Loucy (cell line): Measurements from ENCODE around the gene COL6A5.
"Not testable (repeated sequence)": the region's sequence is repeated elsewhere in the genome, so short reads cannot be mapped to it uniquely, and the experiment has no call there.

Experiments used
- H2AFZ ChIP-seq: fragments of 200-600 bp; sonication (generic); 2 replicates; pipeline ENCODE4 v1.6.0; 2016; ENCODE audit warnings: antibody characterized with exemption, mild to moderate bottlenecking, low read length, moderate library complexity
- H3F3A ChIP-seq: fragments of 200-600 bp; 2 replicates; pipeline ENCODE4 v1.6.0; 2016; ENCODE audit warnings: antibody characterized with exemption, low read depth, mild to moderate bottlenecking
- H3K27me3 ChIP-seq: fragments of 200-600 bp; sonication (generic); 2 replicates; pipeline ENCODE4 v1.6.1; 2014; ENCODE audit warnings: low read length, mild to moderate bottlenecking; ENCODE audit not compliant: insufficient read depth, poor library complexity, severe bottlenecking
- H3K36me3 ChIP-seq: fragments of 200-600 bp; sonication (generic); 2 replicates; pipeline ENCODE4 v1.6.1; 2016; ENCODE audit warnings: low read length; ENCODE audit not compliant: insufficient read depth
- H3K4me1 ChIP-seq: fragments of 200-600 bp; sonication (generic); 2 replicates; pipeline ENCODE4 v1.5.1; 2014; ENCODE audit warnings: low read length, mild to moderate bottlenecking; ENCODE audit not compliant: insufficient read depth, poor library complexity, severe bottlenecking
- H3K4me2 ChIP-seq: fragments of 200-600 bp; sonication (generic); 2 replicates; pipeline ENCODE4 v1.6.0; 2014; ENCODE audit warnings: antibody characterized with exemption, low read length, low read depth, mild to moderate bottlenecking; ENCODE audit not compliant: poor library complexity, severe bottlenecking
- H3K4me3 ChIP-seq: fragments of 200-600 bp; sonication (generic); 2 replicates; pipeline ENCODE4 v1.5.1; 2014; ENCODE audit warnings: low read length, mild to moderate bottlenecking, mixed read lengths; ENCODE audit not compliant: poor library complexity, severe bottlenecking
- H3K79me2 ChIP-seq: fragments of 200-600 bp; sonication (generic); 2 replicates; pipeline ENCODE4 v1.6.1; 2014; ENCODE audit warnings: low read length; ENCODE audit not compliant: insufficient read depth
- H3K9ac ChIP-seq: fragments of 200-600 bp; sonication (generic); 2 replicates; pipeline ENCODE4 v1.6.0; 2014; ENCODE audit warnings: mild to moderate bottlenecking, low read depth, low read length, moderate library complexity; ENCODE audit not compliant: poor library complexity, severe bottlenecking
- H3K9me2 ChIP-seq: fragments of 200-600 bp; sonication (generic); replicated peaks from 2 replicates; pipeline ENCODE4 v1.6.1; 2016; ENCODE audit warnings: low read depth, low read length, mixed read lengths
- H3K9me3 ChIP-seq: fragments of 200-600 bp; sonication (generic); 2 replicates; pipeline ENCODE4 v1.6.1; 2014; ENCODE audit warnings: mild to moderate bottlenecking, antibody characterized with exemption, low read length, low read depth; ENCODE audit not compliant: insufficient read depth
- H4K20me1 ChIP-seq: fragments of 200-600 bp; sonication (generic); 2 replicates; pipeline ENCODE4 v1.6.0; 2014; ENCODE audit warnings: antibody characterized with exemption, low read length, mild to moderate bottlenecking; ENCODE audit not compliant: insufficient read depth, poor library complexity, severe bottlenecking
- EZH2phosphoT487 ChIP-seq: fragments of 200-600 bp; IDR thresholded peaks from 2 replicates; pipeline ENCODE4 v1.6.1; 2018; ENCODE audit warnings: antibody characterized with exemption, mild to moderate bottlenecking, moderate library complexity, borderline replicate concordance
- TF ChIP-seq, protein P1 (sequence below): fragments of 200-600 bp; sonication (generic); conservative IDR thresholded peaks from 2 replicates; pipeline ENCODE4 v1.5.1; 2014; ENCODE audit warnings: mild to moderate bottlenecking, antibody characterized with exemption, low read length

The COL6A5 gene

DNA sequence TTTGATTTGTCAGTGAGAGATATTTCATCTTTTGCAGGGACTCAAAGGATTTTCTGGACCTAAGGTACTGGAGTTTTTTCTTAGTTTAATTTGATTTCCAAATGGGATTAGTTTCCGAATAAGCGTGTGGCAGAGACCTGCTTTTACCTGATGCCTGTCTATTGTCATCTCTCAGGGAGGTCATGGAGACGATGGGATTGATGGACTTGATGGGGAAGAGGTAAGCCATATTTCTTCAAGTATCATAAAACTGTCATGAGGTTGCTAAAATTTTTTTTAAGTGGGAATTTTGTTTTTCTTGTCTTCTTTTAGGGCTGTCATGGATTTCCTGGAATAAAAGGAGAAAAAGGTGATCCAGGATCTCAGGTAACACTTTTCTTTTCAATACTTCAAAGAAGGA, 60.5 kb downstream of the COL6A5 start:
- Histone ChIP-seq H3K36me3 (no peaks in the 10 kb centered on the region), H3K9me2 (no peaks in the 10 kb centered on the region), H3F3A (no peaks in the 10 kb centered on the region), H3K4me3 (no peak overlapping the region), H3K4me2 (no peak overlapping the region), H3K9me3 (no peaks in the 10 kb centered on the region; the same call in 1 of the 2 replicates), H2AFZ (no peak overlapping the region), H3K4me1 (no peaks in the 10 kb centered on the region), H4K20me1 (no peaks in the 10 kb centered on the region), H3K9ac (no peak overlapping the region), H3K27me3 (no peaks in the 10 kb centered on the region), H3K79me2 (no peaks in the 10 kb centered on the region)
- TF ChIP-seq, protein P1, sequence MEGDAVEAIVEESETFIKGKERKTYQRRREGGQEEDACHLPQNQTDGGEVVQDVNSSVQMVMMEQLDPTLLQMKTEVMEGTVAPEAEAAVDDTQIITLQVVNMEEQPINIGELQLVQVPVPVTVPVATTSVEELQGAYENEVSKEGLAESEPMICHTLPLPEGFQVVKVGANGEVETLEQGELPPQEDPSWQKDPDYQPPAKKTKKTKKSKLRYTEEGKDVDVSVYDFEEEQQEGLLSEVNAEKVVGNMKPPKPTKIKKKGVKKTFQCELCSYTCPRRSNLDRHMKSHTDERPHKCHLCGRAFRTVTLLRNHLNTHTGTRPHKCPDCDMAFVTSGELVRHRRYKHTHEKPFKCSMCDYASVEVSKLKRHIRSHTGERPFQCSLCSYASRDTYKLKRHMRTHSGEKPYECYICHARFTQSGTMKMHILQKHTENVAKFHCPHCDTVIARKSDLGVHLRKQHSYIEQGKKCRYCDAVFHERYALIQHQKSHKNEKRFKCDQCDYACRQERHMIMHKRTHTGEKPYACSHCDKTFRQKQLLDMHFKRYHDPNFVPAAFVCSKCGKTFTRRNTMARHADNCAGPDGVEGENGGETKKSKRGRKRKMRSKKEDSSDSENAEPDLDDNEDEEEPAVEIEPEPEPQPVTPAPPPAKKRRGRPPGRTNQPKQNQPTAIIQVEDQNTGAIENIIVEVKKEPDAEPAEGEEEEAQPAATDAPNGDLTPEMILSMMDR = no peak
- no peak for TF ChIP-seq EZH2phosphoT487

DNA sequence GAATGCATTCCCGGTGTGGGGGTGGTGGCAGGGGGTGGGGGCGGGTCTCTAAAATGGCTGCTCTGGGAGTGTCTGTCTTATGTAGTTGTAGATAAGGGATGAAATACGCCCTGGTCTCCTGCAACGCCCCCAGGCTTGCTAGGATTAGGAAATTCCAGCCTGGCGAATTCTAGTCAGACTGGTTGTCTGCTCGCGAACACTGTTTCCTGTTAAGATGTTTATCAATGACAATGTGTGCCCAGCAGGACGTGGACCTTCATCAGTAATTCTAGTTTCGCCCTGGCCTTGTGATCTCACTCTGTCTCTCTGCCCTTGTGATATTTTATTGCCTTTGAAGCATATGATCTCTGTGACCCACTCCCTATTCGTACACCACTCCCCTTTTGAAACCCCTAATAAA, 62.8 kb downstream of the COL6A5 start:
- H3K4me1 ChIP-seq, H3K9me3 ChIP-seq, H3K4me3 ChIP-seq, H2AFZ ChIP-seq, H3F3A ChIP-seq, H3K9ac ChIP-seq, H3K4me2 ChIP-seq, H3K36me3 ChIP-seq, H3K27me3 ChIP-seq, H4K20me1 ChIP-seq, H3K9me2 ChIP-seq, H3K79me2 ChIP-seq: not testable (repeated sequence)

DNA sequence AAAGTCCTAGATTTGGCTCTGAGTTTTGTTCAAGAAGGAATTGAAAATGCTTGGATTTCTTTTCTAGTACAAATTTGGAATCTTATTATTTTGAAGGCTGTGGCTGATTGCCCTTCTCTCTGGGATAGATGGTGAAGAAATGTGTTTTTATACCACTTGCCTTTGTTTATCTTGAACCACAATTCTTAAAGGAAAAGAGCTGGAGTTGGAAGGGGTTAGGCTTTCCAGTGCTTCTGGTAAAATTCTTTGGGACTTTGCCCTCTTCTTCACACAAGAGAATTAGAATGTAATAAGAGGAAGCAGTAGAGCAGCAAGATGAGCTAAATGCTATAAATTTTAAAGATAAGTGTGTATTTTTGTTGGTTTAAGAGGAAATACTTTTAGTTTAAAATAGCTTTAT, 65.8 kb downstream of the COL6A5 start:
- TF ChIP-seq EZH2phosphoT487 = no peak
- TF ChIP-seq, protein P1 = no peak
- Histone ChIP-seq H3K9ac (no peak overlapping the region), H3K36me3 (no peaks in the 10 kb centered on the region), H4K20me1 (no peaks in the 10 kb centered on the region), H3K4me1 (no peaks in the 10 kb centered on the region), H3K4me2 (no peak overlapping the region), H3K27me3 (no peaks in the 10 kb centered on the region), H3K9me3 (no peaks in the 10 kb centered on the region; the same call in 1 of the 2 replicates), H3K4me3 (no peak overlapping the region), H2AFZ (no peak overlapping the region), H3K79me2 (no peaks in the 10 kb centered on the region), H3F3A (no peaks in the 10 kb centered on the region), H3K9me2 (no peaks in the 10 kb centered on the region)

DNA sequence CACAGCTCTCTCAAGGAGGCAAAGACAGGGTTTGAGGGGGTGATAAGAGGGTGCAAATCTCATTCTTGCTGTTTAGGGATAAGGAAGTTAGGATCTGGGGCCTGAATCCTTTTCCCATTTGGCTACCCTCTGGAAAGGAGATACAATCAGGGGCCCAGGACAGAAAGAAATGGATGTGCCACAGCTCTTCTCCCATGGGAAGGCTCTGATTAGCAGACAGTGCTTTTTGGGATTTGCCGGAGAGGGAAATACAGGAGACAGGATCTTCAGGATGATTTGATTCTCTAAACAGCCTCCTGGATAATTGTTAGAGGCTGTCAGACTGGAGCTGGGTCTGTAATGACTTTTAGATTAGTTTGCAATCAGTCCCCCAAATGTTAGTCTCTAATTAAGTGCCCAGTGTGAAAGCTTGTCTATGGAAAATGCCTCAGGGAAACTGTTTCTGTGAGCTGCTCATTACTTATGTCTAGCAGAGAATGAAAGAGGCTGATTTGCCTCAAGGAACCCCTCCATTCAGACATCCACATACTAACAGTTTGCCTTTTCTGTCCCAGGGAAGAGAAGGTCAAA, 67.6 kb downstream of the COL6A5 start:
- no peak overlapping the region for H3K4me3 ChIP-seq
- H3K9ac ChIP-seq = no peak overlapping the region
- H3K4me1 ChIP-seq = no peaks in the 10 kb centered on the region
- H3K9me2 ChIP-seq = no peaks in the 10 kb centered on the region
- H3K9me3 ChIP-seq = no peaks in the 10 kb centered on the region; the same call in 1 of the 2 replicates
- no peak overlapping the region for H2AFZ ChIP-seq
- no peaks in the 10 kb centered on the region for H4K20me1 ChIP-seq
- no peaks in the 10 kb centered on the region for H3K79me2 ChIP-seq
- no peaks in the 10 kb centered on the region for H3K36me3 ChIP-seq
- TF ChIP-seq, protein P1 = no peak
- no peak for TF ChIP-seq EZH2phosphoT487
- no peaks in the 10 kb centered on the region for H3K27me3 ChIP-seq
- no peak overlapping the region for H3K4me2 ChIP-seq
- H3F3A ChIP-seq = no peaks in the 10 kb centered on the region
